ENCODE results near the gene ZSWIM9. TPM values are rescaled to one million over a fixed set of nuclear protein-coding genes. Genes with fewer than 3 reads are reported as not detected.
A peak's percentile ranks its signal among the peaks of the same experiment; 100 is the strongest.

Gene ZSWIM9
- total and polyA plus RNA-seq, 4 donors, result 0.25 to 2.5 (median 1.6) TPM

GRCh38 chr19:48203794-48204628, 33.5 kb downstream of the ZSWIM9 start:
- H3K9ac ChIP-seq (ENCODE audit: low read depth in 1 of 2, low read length in 2 of 2), result peak overlapping the region in 1 of 2 donors; percentile 67
- no peaks in the 10 kb centered on the region for H3K27me3 ChIP-seq (ENCODE audit: control insufficient read depth in 4 of 4, insufficient read depth in 4 of 4, low read length in 3 of 4)
- no peaks in the 10 kb centered on the region for H3K36me3 ChIP-seq (ENCODE audit: control insufficient read depth in 4 of 4, insufficient read depth in 3 of 4, low read depth in 1 of 4, low read length in 3 of 4)
- peak overlapping the region; percentile 61 to 69 (median 66) for H3K4me3 ChIP-seq (ENCODE audit: low read depth in 1 of 3, low read length in 3 of 3)
- TF ChIP-seq HNF4G (IDR thresholded peaks at IDR 0.05) (no peak), MAX (IDR thresholded peaks at IDR 0.05) (peak; percentile 89), JUND (IDR thresholded peaks at IDR 0.05) (peak in 1 of 2 donors; percentile 48), HNF4A (conservative IDR thresholded peaks at IDR 0.05) (no peak), ZBTB33 (IDR thresholded peaks at IDR 0.05) (peak; percentile 47), FOXA2 (IDR thresholded peaks at IDR 0.05) (no peak), SP1 (IDR thresholded peaks at IDR 0.05) (peak; percentile 66), TAF1 (conservative IDR thresholded peaks at IDR 0.05) (peak; percentile 81), RAD21 (IDR thresholded peaks at IDR 0.05) (peak in 1 of 2 donors; percentile 47), NR2F2 (IDR thresholded peaks at IDR 0.05) (no peak), GABPA (IDR thresholded peaks at IDR 0.05 in 1 of 2, conservative IDR thresholded peaks at IDR 0.05 in 1 of 2) (peak in 1 of 2 donors; percentile 65), ATF3 (IDR thresholded peaks at IDR 0.05) (no peak), YY1 (IDR thresholded peaks at IDR 0.05) (peak; percentile 87), CTCF (IDR thresholded peaks at IDR 0.05; ENCODE audit: low read depth, low read length, missing input control) (no peak), FOXA1 (IDR thresholded peaks at IDR 0.05) (no peak), REST (IDR thresholded peaks at IDR 0.05) (no peak), RXRA (IDR thresholded peaks at IDR 0.05) (peak; percentile 32 to 40)
- DNase-seq (ENCODE audit: low spot score), result peak; percentile 89
- H3K27ac ChIP-seq (ENCODE audit: low read depth in 1 of 2, low read length in 2 of 2), result peak overlapping the region; percentile 38 to 40
- H3K4me1 ChIP-seq (ENCODE audit: control insufficient read depth in 4 of 4, insufficient read depth in 4 of 4, low read length in 3 of 4), result peaks cover 0 to 18% (median 15%) of the 10 kb centered on the region in 4 donors
- WGBS, result under 1% methylated on average over 34 of the region's 34 CpGs
- no peaks in the 10 kb centered on the region for H3K9me3 ChIP-seq (ENCODE audit: control insufficient read depth in 4 of 4, low read length in 3 of 4)

All from liver (tissue), 9 donors.